Transverse colon (tissue), 3 donors: ENCODE results near the gene UACA.

ENCODE experiments used
- CTCF ChIP-seq, 5 experiments: fragments of 200-600 bp in 3 of 5; fragments of 450-650 bp in 2 of 5; sonication (generic) in 3 of 5; IDR thresholded peaks; 1 replicate in 2 of 5; 2 replicates in 3 of 5; pipeline ENCODE4 v1.5.1; 2016 to 2017; ENCODE audit warnings: antibody characterized with exemption in 5 of 5, inconsistent platforms in 3 of 5, mild to moderate bottlenecking in 2 of 5, moderate library complexity in 1 of 5
- EP300 ChIP-seq: sonication (generic); formaldehyde crosslinking; IDR thresholded peaks from one replicate; pipeline ENCODE4 v1.6.1; 2017; ENCODE audit warnings: antibody characterized with exemption, low read depth
- POLR2A ChIP-seq: fragments of 450-650 bp; IDR thresholded peaks from one replicate; pipeline ENCODE4 v1.6.1; 2016; ENCODE audit warnings: antibody characterized with exemption, mild to moderate bottlenecking, moderate library complexity

DNA sequence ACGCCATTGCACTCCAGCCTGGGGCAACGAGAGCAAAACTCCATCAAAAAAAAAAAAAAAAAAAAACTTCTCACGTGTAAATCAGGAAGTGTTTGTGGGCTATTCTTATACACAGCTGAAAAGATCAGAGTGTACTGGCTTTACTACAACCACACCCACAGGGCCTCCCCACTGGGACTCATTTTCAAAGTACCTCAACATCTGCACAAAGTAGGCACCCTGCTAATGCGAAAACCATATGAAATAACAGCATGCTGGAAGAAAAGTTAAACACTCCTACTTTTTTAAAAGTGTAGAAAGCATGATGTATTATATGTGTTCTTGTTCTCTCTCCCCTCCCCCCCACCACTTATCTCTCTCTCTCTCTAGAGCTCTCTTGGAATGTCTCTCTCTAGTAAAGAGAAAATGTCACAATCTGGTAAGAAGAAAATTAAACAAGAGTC is 11.1 kb downstream of the UACA start:
- no peak for TF ChIP-seq POLR2A
- TF ChIP-seq CTCF (IDR thresholded peaks at IDR 0.05): no peak
- TF ChIP-seq EP300: no peak
